ENCODE data around the gene MINPP1.

DNA sequence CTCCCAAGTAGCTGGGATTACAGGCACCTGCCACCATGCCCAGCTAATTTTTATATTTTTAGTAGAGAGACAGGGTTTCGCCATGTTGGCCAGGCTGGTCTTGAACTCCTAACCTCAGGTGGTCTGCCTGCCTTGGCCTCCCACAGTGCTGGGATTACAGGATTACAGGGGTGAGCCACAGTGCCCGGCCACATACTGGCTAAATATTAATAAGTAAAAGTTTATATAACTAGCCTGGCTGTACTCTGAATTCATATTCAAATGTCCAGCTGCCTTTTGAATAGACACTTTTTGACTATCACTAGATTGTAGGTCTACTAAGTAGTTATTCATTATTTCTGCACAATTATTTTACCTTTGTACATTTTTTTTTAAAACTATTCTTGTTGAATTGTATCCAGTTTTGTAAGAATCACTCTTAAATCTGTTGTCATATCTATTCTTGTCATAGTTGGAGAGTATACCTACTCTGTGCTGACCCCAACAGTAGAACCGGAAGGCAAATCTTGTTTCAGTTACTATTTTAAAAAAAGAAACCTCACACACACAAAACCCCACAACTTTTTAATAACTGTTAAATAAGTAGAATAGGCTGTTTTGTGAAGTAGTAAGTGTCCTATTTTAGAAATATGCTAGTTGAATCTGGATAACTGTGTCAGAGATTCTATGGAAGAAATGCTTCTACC is 29.6 kb downstream of the MINPP1 start:
- no peak for TF ChIP-seq EZH2phosphoT487 (IDR thresholded peaks at IDR 0.05; ENCODE audit: low read length)
- TF ChIP-seq, protein P1, sequence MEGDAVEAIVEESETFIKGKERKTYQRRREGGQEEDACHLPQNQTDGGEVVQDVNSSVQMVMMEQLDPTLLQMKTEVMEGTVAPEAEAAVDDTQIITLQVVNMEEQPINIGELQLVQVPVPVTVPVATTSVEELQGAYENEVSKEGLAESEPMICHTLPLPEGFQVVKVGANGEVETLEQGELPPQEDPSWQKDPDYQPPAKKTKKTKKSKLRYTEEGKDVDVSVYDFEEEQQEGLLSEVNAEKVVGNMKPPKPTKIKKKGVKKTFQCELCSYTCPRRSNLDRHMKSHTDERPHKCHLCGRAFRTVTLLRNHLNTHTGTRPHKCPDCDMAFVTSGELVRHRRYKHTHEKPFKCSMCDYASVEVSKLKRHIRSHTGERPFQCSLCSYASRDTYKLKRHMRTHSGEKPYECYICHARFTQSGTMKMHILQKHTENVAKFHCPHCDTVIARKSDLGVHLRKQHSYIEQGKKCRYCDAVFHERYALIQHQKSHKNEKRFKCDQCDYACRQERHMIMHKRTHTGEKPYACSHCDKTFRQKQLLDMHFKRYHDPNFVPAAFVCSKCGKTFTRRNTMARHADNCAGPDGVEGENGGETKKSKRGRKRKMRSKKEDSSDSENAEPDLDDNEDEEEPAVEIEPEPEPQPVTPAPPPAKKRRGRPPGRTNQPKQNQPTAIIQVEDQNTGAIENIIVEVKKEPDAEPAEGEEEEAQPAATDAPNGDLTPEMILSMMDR (IDR thresholded peaks at IDR 0.05; ENCODE audit: low read length) = no peak

Data from MM.1S (cell line).